Liver (tissue), 3 donors: ENCODE results near the gene RANGAP1.

Source experiments
- EGR1 ChIP-seq, 2 donors: IDR thresholded peaks; 2 replicates each; pipeline ENCODE4 v1.6.1; 2016 to 2018; ENCODE audit warnings: antibody characterized with exemption in 2 of 2, low read depth in 2 of 2
- FOXA1 ChIP-seq: IDR thresholded peaks from 2 replicates; pipeline ENCODE4 v1.6.1; 2016; ENCODE audit warnings: antibody characterized with exemption
- GABPA ChIP-seq, 2 donors: IDR thresholded peaks in 1 of 2; conservative IDR thresholded peaks in 1 of 2; 2 replicates each; pipeline ENCODE4 v1.6.1; 2016; ENCODE audit warnings: antibody characterized with exemption in 2 of 2, mild to moderate bottlenecking in 1 of 2, moderate library complexity in 1 of 2
- JUND ChIP-seq, 2 donors: IDR thresholded peaks; 2 replicates each; pipeline ENCODE4 v1.6.1; 2016; ENCODE audit warnings: antibody characterized with exemption in 2 of 2
- MAX ChIP-seq: IDR thresholded peaks from 2 replicates; pipeline ENCODE4 v1.6.1; 2016; ENCODE audit warnings: antibody characterized with exemption
- RAD21 ChIP-seq, 2 donors: IDR thresholded peaks; 2 replicates each; pipeline ENCODE4 v1.6.1; 2016; ENCODE audit warnings: antibody characterized with exemption in 2 of 2, mild to moderate bottlenecking in 2 of 2
- TAF1 ChIP-seq: conservative IDR thresholded peaks from 2 replicates; pipeline ENCODE4 v1.6.1; 2016; ENCODE audit warnings: antibody characterized with exemption, mild to moderate bottlenecking
- YY1 ChIP-seq: IDR thresholded peaks from 2 replicates; pipeline ENCODE4 v1.6.1; 2016; ENCODE audit warnings: antibody characterized with exemption, mild to moderate bottlenecking
- TF ChIP-seq, protein P1 (sequence below): fragments of 150-350 bp; IDR thresholded peaks from 2 replicates; pipeline ENCODE4 v1.5.1; 2017; ENCODE audit warnings: improper control_type of control experiment, low read depth, low read length; ENCODE audit not compliant: missing input control
- TF ChIP-seq, protein P2 (sequence below): IDR thresholded peaks from 2 replicates; pipeline ENCODE4 v1.6.1; 2016; ENCODE audit warnings: antibody characterized with exemption, mild to moderate bottlenecking
- TF ChIP-seq, protein P3 (sequence below): IDR thresholded peaks from 2 replicates; pipeline ENCODE4 v1.6.1; 2016; ENCODE audit warnings: antibody characterized with exemption
- donor health status: healthy.
- donor health status: healthy.

- TF ChIP-seq, protein P1, sequence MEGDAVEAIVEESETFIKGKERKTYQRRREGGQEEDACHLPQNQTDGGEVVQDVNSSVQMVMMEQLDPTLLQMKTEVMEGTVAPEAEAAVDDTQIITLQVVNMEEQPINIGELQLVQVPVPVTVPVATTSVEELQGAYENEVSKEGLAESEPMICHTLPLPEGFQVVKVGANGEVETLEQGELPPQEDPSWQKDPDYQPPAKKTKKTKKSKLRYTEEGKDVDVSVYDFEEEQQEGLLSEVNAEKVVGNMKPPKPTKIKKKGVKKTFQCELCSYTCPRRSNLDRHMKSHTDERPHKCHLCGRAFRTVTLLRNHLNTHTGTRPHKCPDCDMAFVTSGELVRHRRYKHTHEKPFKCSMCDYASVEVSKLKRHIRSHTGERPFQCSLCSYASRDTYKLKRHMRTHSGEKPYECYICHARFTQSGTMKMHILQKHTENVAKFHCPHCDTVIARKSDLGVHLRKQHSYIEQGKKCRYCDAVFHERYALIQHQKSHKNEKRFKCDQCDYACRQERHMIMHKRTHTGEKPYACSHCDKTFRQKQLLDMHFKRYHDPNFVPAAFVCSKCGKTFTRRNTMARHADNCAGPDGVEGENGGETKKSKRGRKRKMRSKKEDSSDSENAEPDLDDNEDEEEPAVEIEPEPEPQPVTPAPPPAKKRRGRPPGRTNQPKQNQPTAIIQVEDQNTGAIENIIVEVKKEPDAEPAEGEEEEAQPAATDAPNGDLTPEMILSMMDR, result no peak
- no peak for TF ChIP-seq JUND (IDR thresholded peaks at IDR 0.05)
- no peak for TF ChIP-seq YY1
- TF ChIP-seq FOXA1, result no peak
- TF ChIP-seq RAD21 (IDR thresholded peaks at IDR 0.05), result no peak
- TF ChIP-seq, protein P2, sequence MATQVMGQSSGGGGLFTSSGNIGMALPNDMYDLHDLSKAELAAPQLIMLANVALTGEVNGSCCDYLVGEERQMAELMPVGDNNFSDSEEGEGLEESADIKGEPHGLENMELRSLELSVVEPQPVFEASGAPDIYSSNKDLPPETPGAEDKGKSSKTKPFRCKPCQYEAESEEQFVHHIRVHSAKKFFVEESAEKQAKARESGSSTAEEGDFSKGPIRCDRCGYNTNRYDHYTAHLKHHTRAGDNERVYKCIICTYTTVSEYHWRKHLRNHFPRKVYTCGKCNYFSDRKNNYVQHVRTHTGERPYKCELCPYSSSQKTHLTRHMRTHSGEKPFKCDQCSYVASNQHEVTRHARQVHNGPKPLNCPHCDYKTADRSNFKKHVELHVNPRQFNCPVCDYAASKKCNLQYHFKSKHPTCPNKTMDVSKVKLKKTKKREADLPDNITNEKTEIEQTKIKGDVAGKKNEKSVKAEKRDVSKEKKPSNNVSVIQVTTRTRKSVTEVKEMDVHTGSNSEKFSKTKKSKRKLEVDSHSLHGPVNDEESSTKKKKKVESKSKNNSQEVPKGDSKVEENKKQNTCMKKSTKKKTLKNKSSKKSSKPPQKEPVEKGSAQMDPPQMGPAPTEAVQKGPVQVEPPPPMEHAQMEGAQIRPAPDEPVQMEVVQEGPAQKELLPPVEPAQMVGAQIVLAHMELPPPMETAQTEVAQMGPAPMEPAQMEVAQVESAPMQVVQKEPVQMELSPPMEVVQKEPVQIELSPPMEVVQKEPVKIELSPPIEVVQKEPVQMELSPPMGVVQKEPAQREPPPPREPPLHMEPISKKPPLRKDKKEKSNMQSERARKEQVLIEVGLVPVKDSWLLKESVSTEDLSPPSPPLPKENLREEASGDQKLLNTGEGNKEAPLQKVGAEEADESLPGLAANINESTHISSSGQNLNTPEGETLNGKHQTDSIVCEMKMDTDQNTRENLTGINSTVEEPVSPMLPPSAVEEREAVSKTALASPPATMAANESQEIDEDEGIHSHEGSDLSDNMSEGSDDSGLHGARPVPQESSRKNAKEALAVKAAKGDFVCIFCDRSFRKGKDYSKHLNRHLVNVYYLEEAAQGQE, result peak; percentile 82
- TF ChIP-seq, protein P3, sequence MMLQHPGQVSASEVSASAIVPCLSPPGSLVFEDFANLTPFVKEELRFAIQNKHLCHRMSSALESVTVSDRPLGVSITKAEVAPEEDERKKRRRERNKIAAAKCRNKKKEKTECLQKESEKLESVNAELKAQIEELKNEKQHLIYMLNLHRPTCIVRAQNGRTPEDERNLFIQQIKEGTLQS, result no peak
- no peak for TF ChIP-seq MAX
- TF ChIP-seq EGR1 (IDR thresholded peaks at IDR 0.05; ENCODE audit: low read depth in 2 of 2), result no peak
- TF ChIP-seq GABPA (IDR thresholded peaks at IDR 0.05 in 1 of 2, conservative IDR thresholded peaks at IDR 0.05 in 1 of 2), result no peak
- TF ChIP-seq TAF1, result no peak
Measured at GRCh38 chr22:41197038-41197972, 88.7 kb downstream of the RANGAP1 start.
